KG1 (cell line): ENCODE results near the gene FSTL4.
"Not testable (repeated sequence)": the region's sequence is repeated elsewhere in the genome, so short reads cannot be mapped to it uniquely, and the experiment has no call there.

ENCODE experiments used
- DNase-seq: peaks from one replicate; lab custom pipeline; 2025; lab: John Stamatoyannopoulos, UW

Gene FSTL4

GRCh38 chr5:133222521-133222920 is 389.8 kb downstream of the FSTL4 start:
- no peak for DNase-seq

- no peak for DNase-seq
Observed at GRCh38 chr5:133222040-133222439, 390.3 kb downstream of the FSTL4 start.

GRCh38 chr5:133220851-133221674 is 391.3 kb downstream of the FSTL4 start:
- DNase-seq, result no peak

- DNase-seq, result no peak
Observed at GRCh38 chr5:133219296-133219695, 393.0 kb downstream of the FSTL4 start.

GRCh38 chr5:133216138-133216537 is 396.2 kb downstream of the FSTL4 start:
- not testable (repeated sequence) for DNase-seq

- no peak for DNase-seq
Observed at GRCh38 chr5:133214153-133214820, 398.1 kb downstream of the FSTL4 start.

GRCh38 chr5:133205649-133206048 is 406.7 kb downstream of the FSTL4 start:
- no peak for DNase-seq

- no peak for DNase-seq
Observed at GRCh38 chr5:133205204-133205603, 407.1 kb downstream of the FSTL4 start.

GRCh38 chr5:133203317-133204305 is 408.7 kb downstream of the FSTL4 start:
- no peak for DNase-seq

GRCh38 chr5:133202066-133202665 is 410.2 kb downstream of the FSTL4 start:
- DNase-seq, result no peak

- no peak for DNase-seq
Observed at GRCh38 chr5:133201310-133201709, 411.0 kb downstream of the FSTL4 start.

GRCh38 chr5:133200256-133200655 is 412.1 kb downstream of the FSTL4 start:
- DNase-seq, result no peak

GRCh38 chr5:133199417-133200178 is 412.7 kb downstream of the FSTL4 start:
- no peak for DNase-seq

GRCh38 chr5:133198511-133198910 is 413.8 kb downstream of the FSTL4 start:
- DNase-seq, result no peak

GRCh38 chr5:133196441-133197085 is 415.8 kb downstream of the FSTL4 start:
- DNase-seq, result no peak

GRCh38 chr5:133195250-133195649 is 417.1 kb downstream of the FSTL4 start:
- DNase-seq, result no peak

- no peak for DNase-seq
Observed at GRCh38 chr5:133193794-133194193, 418.5 kb downstream of the FSTL4 start.

- DNase-seq, result no peak
Observed at GRCh38 chr5:133192716-133193115, 419.6 kb downstream of the FSTL4 start.

GRCh38 chr5:133189881-133190280 is 422.5 kb downstream of the FSTL4 start:
- no peak for DNase-seq

- no peak for DNase-seq
Observed at GRCh38 chr5:133179405-133179804, 432.9 kb downstream of the FSTL4 start.
